Kidney (tissue), 14 donors: Measurements from ENCODE around the gene PRKACG. TPM values are rescaled to one million over a fixed set of nuclear protein-coding genes. Genes with fewer than 3 reads are reported as not detected.

Source experiments
- DNase-seq, 5 donors: peaks; one replicate each; pipeline ENCODE4 v3.0.0-alpha.2; 2013 to 2020
- FAIRE-seq: peaks from 2 replicates; lab custom pipeline; 2012; peaks lifted over from hg19 to GRCh38; lab: Jason Lieb, UNC
- H3K27ac ChIP-seq, 2 donors: one replicate each; pipeline ENCODE4 v1.7.0; 2013; ENCODE audit warnings: low read depth in 2 of 2, low read length in 2 of 2, inconsistent platforms in 1 of 2
- H3K27me3 ChIP-seq: one replicate; pipeline ENCODE4 v1.7.1; 2013; ENCODE audit warnings: low read length, inconsistent platforms; ENCODE audit not compliant: control insufficient read depth, insufficient read depth
- H3K36me3 ChIP-seq, 3 donors: one replicate each; pipeline versions ENCODE4 v1.7.0 to v1.7.1; 2013; ENCODE audit warnings: low read length in 3 of 3, control low read depth in 1 of 3, inconsistent platforms in 1 of 3; ENCODE audit not compliant: insufficient read depth in 3 of 3, control insufficient read depth in 2 of 3
- H3K4me1 ChIP-seq, 3 donors: one replicate each; pipeline versions ENCODE4 v1.7.0 to v1.7.1; 2013; ENCODE audit warnings: low read length in 3 of 3, inconsistent platforms in 1 of 3, low read depth in 1 of 3; ENCODE audit not compliant: control insufficient read depth in 2 of 3, insufficient read depth in 2 of 3
- H3K4me3 ChIP-seq, 3 donors: one replicate each; pipeline versions ENCODE4 v1.7.0 to v1.8.1; 2013; ENCODE audit warnings: low read length in 3 of 3, control low read depth in 1 of 3, inconsistent platforms in 1 of 3
- H3K9ac ChIP-seq, 3 donors: one replicate each; pipeline versions ENCODE4 v1.7.0 to v1.7.1; 2013; ENCODE audit warnings: low read length in 3 of 3, control low read depth in 1 of 3, inconsistent platforms in 1 of 3
- H3K9me3 ChIP-seq, 3 donors: one replicate each; pipeline versions ENCODE4 v1.7.0 to v1.7.1; 2013; ENCODE audit warnings: low read length in 3 of 3, control low read depth in 1 of 3, inconsistent platforms in 1 of 3; ENCODE audit not compliant: control insufficient read depth in 2 of 3, insufficient read depth in 1 of 3
- intact Hi-C: fragments of 100-400 bp; cut with DNase I; formaldehyde crosslinking; loops from one replicate; pipeline ENCODE4 v1.11.1; 2022
- polyA plus RNA-seq: library from polyadenylated mRNA; stranded (reverse); fragments of 350-450 nt; fragmentation: Illumina TruSeq; extraction: RNeasy Lipid Tissue Mini Kit (QIAGEN cat#74804); gene quantifications from one replicate; pipeline ENCODE4 v1.2.3, GENCODE V29; 2014; ENCODE audit warnings: low read depth, low replicate concordance; ENCODE audit not compliant: insufficient read depth
- total RNA-seq: library from RNA; stranded (reverse); fragmentation: NEBNext Ultra II Directional; extraction: Animal tissue kit (Norgen Biotek cat#: 25700); gene quantifications from one replicate; pipeline ENCODE4 v1.2.1, GENCODE V29; 2021
- TF ChIP-seq, protein P1 (sequence below): IDR thresholded peaks from 3 replicates; pipeline ENCODE4 v1.5.1; 2012; ENCODE audit warnings: mild to moderate bottlenecking, moderate library complexity, borderline replicate concordance; ENCODE audit not compliant: insufficient read depth; ENCODE audit errors: extremely low read depth
- donor health status: control.
- donor health status: control.
- donor health status: control.
- donor health status: control.
- donor health status: control.
- donor health status: DM: yes; HTN: yes; CAD: no.
- donor health status: Normal renal cell carcinoma (clear cell type).

PRKACG gene
- total and polyA plus RNA-seq, 2 donors from 2014 or later: not detected

DNA sequence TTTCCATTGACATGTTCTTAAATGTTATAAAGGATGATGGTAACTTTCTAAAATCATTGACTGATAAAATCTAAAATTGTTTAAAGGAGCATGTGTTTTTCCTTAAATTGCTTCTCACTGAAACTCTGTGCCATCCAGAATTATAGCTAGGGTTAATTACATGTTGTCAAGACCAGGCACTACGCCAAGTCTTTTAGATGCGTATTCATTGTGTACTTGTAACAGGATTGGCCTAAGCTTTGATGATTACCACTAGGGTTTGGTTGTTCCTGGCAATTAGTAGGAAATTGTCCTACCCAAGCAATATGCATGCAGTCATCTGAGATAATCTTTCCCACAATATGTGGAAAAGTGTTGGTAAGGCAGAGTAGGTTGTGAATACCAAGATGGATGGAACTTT lies 43.8 kb downstream of the PRKACG start:
- FAIRE-seq: no peak
- H3K27me3 ChIP-seq: no peaks in the 10 kb centered on the region
- intact Hi-C loops: no loop called here
- H3K9ac ChIP-seq: no peak overlapping the region
- no peaks in the 10 kb centered on the region for H3K9me3 ChIP-seq
- H3K36me3 ChIP-seq: no peaks in the 10 kb centered on the region
- no peaks in the 10 kb centered on the region for H3K4me1 ChIP-seq
- no peak overlapping the region for H3K4me3 ChIP-seq
- no peak overlapping the region for H3K27ac ChIP-seq
- no peak for DNase-seq
- TF ChIP-seq, protein P1, sequence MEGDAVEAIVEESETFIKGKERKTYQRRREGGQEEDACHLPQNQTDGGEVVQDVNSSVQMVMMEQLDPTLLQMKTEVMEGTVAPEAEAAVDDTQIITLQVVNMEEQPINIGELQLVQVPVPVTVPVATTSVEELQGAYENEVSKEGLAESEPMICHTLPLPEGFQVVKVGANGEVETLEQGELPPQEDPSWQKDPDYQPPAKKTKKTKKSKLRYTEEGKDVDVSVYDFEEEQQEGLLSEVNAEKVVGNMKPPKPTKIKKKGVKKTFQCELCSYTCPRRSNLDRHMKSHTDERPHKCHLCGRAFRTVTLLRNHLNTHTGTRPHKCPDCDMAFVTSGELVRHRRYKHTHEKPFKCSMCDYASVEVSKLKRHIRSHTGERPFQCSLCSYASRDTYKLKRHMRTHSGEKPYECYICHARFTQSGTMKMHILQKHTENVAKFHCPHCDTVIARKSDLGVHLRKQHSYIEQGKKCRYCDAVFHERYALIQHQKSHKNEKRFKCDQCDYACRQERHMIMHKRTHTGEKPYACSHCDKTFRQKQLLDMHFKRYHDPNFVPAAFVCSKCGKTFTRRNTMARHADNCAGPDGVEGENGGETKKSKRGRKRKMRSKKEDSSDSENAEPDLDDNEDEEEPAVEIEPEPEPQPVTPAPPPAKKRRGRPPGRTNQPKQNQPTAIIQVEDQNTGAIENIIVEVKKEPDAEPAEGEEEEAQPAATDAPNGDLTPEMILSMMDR: no peak

DNA sequence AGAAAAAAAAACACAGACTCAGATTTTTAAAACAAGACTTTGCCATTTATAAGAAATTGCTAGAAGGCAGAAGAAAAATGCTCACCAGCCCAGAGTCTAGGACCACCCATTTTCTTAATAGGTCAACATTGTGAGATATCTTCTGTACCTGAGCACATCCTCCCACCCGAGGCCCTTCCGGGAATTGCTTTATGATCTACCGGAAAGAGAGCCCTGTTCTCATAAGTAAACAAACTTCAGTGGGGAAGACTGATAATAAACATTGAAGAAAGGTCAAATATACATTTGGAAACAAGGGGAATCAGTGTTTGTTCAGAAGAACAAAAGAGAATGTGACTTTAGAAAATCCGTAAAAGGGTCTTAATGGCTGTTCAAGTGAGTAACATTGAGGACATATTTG lies 44.4 kb downstream of the PRKACG start:
- Histone ChIP-seq H3K9ac (no peak overlapping the region), H3K4me1 (no peaks in the 10 kb centered on the region), H3K27me3 (no peaks in the 10 kb centered on the region), H3K9me3 (no peaks in the 10 kb centered on the region), H3K4me3 (no peak overlapping the region), H3K36me3 (no peaks in the 10 kb centered on the region), H3K27ac (no peak overlapping the region)
- intact Hi-C loops: no loop called here
- FAIRE-seq: no peak
- TF ChIP-seq, protein P1: no peak
- DNase-seq: no peak

DNA sequence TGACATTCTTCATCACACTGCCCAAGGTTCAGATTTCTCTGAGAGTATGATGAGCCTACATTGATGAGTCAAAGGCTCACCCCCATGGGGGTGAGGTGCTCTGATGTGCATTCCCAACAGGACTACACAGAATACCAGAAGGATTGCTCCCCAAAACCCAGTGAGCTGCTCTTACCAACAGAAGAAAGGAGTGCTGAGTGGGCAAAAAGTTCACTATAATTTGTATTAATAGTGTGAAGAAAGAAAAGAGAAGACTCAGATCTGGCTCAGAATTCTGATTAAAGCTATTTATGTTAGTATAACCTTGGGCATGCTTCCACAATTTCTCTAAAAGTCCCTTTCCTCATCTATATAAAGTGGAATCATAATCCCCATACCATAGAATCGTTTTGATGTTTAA lies 46.1 kb downstream of the PRKACG start:
- intact Hi-C loops: no loop called here
- FAIRE-seq: no peak

More for the DNA sequence above, 46.1 kb downstream of the PRKACG start:
- Histone ChIP-seq H3K4me1 (no peaks in the 10 kb centered on the region), H3K9ac (no peak overlapping the region), H3K27ac (no peak overlapping the region), H3K9me3 (no peaks in the 10 kb centered on the region), H3K27me3 (no peaks in the 10 kb centered on the region), H3K4me3 (no peak overlapping the region), H3K36me3 (no peaks in the 10 kb centered on the region)
- no peak for DNase-seq
- TF ChIP-seq, protein P1: no peak
